ENCODE data around the gene FAF2.

GRCh38 chr5:176425138-176425537, 23.0 kb upstream of the FAF2 start:
- TF ChIP-seq CTCF (IDR thresholded peaks at IDR 0.05), result no peak
- no peak for TF ChIP-seq ZFX (IDR thresholded peaks at IDR 0.05; ENCODE audit: borderline replicate concordance)

Measured in 22Rv1 (cell line).